ENCODE data around the gene ECSCR.
"Not testable (repeated sequence)": the region's sequence is repeated elsewhere in the genome, so short reads cannot be mapped to it uniquely, and the experiment has no call there.

Gene ECSCR

GRCh38 chr5:139445325-139446170, 17.0 kb downstream of the ECSCR start:
- FAIRE-seq: no peak

- no peak for FAIRE-seq
These were observed 18.6 kb downstream of the ECSCR start for GRCh38 chr5:139443831-139444453.

- not testable (repeated sequence) for FAIRE-seq
These were observed 22.1 kb downstream of the ECSCR start for GRCh38 chr5:139440416-139440815.

- no peak for FAIRE-seq
These were observed 23.3 kb downstream of the ECSCR start, which contains the start of gene DNAJC18 for GRCh38 chr5:139439013-139439903. Gene DNAJC18 (minus strand): TSS chr5:139439525. CDS start chr5:139439445, 80 bp downstream.

GRCh38 chr5:139438707-139439012, 23.9 kb downstream of the ECSCR start:
- no peak for FAIRE-seq

- no peak for FAIRE-seq
These were observed 26.9 kb downstream of the ECSCR start for GRCh38 chr5:139435676-139436075.

- FAIRE-seq: no peak
These were observed 30.8 kb downstream of the ECSCR start for GRCh38 chr5:139431706-139432105.

- no peak for FAIRE-seq
These were observed 32.5 kb downstream of the ECSCR start for GRCh38 chr5:139430015-139430414.

GRCh38 chr5:139426203-139426885, 36.2 kb downstream of the ECSCR start:
- no peak for FAIRE-seq

- no peak for FAIRE-seq
These were observed 37.0 kb downstream of the ECSCR start for GRCh38 chr5:139425497-139425896.

GRCh38 chr5:139422307-139422893, 40.1 kb downstream of the ECSCR start:
- FAIRE-seq: peak; percentile 21

GRCh38 chr5:139419226-139420192, 43.0 kb downstream of the ECSCR start:
- no peak for FAIRE-seq

GRCh38 chr5:139418793-139419192, 43.8 kb downstream of the ECSCR start:
- no peak for FAIRE-seq

- no peak for FAIRE-seq
These were observed 45.3 kb downstream of the ECSCR start for GRCh38 chr5:139417214-139417613.

GRCh38 chr5:139416651-139417050, 45.9 kb downstream of the ECSCR start:
- no peak for FAIRE-seq

- FAIRE-seq: no peak
These were observed 46.7 kb downstream of the ECSCR start for GRCh38 chr5:139415869-139416268.

GRCh38 chr5:139415221-139415861, 47.2 kb downstream of the ECSCR start:
- no peak for FAIRE-seq

- FAIRE-seq: no peak
These were observed 47.9 kb downstream of the ECSCR start for GRCh38 chr5:139414581-139415130.

GRCh38 chr5:139413963-139414362, 48.6 kb downstream of the ECSCR start:
- no peak for FAIRE-seq

- FAIRE-seq: no peak
These were observed 49.4 kb downstream of the ECSCR start for GRCh38 chr5:139413153-139413552.

All from colon (tissue), 2 donors.